Gastroesophageal sphincter (tissue), 3 donors: ENCODE measurements around the gene FOSL2.

Experiments used
- POLR2A ChIP-seq, 2 donors: fragments of 450-650 bp; IDR thresholded peaks; one replicate each; pipeline ENCODE4 v1.6.1; 2017; ENCODE audit warnings: antibody characterized with exemption in 2 of 2, mild to moderate bottlenecking in 2 of 2, moderate library complexity in 1 of 2
- TF ChIP-seq, protein P1 (sequence below), 4 experiments: fragments of 200-600 bp in 2 of 4; fragments of 450-650 bp in 2 of 4; sonication (generic) in 1 of 4; IDR thresholded peaks; one replicate each; pipeline ENCODE4 v1.5.1; 2017 to 2019; ENCODE audit warnings: antibody characterized with exemption in 4 of 4, mild to moderate bottlenecking in 2 of 4, moderate library complexity in 2 of 4

DNA sequence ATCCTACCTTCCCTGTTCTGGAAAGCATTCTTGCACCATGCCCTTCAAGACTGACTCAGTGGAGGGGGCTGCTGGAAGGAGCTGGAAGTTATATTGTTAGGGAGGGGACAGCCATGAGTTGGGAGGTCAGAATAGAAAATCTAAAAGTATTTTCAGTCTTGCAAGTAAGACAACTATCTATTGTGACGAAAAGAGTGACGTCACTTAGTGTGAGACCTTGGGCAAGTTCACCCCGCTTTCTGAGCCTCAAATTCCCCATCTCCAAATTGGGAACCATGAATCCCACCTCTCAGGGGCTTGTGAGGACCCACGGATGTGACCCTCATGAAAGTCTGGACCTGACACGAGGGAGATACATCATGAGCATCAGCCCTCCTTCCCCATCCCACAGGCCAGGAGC, 46.5 kb downstream of the FOSL2 start:
- TF ChIP-seq, protein P1, sequence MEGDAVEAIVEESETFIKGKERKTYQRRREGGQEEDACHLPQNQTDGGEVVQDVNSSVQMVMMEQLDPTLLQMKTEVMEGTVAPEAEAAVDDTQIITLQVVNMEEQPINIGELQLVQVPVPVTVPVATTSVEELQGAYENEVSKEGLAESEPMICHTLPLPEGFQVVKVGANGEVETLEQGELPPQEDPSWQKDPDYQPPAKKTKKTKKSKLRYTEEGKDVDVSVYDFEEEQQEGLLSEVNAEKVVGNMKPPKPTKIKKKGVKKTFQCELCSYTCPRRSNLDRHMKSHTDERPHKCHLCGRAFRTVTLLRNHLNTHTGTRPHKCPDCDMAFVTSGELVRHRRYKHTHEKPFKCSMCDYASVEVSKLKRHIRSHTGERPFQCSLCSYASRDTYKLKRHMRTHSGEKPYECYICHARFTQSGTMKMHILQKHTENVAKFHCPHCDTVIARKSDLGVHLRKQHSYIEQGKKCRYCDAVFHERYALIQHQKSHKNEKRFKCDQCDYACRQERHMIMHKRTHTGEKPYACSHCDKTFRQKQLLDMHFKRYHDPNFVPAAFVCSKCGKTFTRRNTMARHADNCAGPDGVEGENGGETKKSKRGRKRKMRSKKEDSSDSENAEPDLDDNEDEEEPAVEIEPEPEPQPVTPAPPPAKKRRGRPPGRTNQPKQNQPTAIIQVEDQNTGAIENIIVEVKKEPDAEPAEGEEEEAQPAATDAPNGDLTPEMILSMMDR (IDR thresholded peaks at IDR 0.05) = no peak
- TF ChIP-seq POLR2A (IDR thresholded peaks at IDR 0.05) = no peak
